Hippocampal formation (tissue), 2 donors: ENCODE measurements around the gene NIPA2.
"Not testable (repeated sequence)": the region's sequence is repeated elsewhere in the genome, so short reads cannot be mapped to it uniquely, and the experiment has no call there.

ENCODE experiments used
- DNase-seq, 2 donors: peaks; one replicate each; lab custom pipeline; 2025; lab: John Stamatoyannopoulos, UW

Gene NIPA2

DNA sequence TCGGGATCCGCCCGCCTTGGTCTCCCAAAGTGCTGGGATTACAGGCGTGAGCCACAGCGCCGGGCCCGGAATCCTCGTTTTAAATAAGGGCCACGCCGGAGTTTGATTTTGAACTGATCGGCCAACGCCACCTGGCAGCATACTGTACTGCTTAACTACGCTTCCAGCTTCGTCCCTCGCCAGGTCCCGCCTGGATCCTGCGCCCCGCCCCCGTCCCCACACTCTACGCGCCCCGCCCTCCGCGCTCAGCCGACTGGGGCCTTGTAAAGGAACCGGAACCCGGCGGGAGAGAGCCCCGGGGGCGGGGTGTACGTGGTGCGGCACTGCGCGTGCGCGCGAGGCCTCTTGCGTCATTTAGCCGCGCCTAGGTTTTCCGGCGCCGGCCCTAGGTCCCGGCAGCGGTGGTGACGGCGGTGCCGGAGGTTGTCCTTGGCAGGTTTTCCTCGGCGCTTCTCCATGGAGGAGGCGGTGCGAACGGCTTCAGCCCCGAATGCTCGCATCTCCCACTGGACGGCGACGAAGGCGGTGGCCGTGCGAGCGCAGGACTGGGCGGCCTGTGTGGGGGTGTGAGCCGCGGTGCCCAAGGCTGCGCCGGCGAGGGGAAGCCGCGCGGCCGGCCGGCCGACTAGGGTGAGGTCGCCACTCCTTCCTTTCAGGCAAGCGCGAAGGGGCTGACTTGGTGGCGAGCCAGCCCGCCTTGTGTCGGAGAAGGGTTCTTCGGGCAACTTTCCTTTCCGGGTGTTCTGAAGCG is at the start of gene NIPA2:
TSS of gene NIPA2 (plus strand) at position 375 of the 751 bp plus-strand sequence. CDS start 13,066 bp downstream, outside the sequence.
- peak; percentile 97 for DNase-seq

GRCh38 chr15:22794063-22794462 is 44.4 kb upstream of the NIPA2 start:
- DNase-seq, result no peak

DNA sequence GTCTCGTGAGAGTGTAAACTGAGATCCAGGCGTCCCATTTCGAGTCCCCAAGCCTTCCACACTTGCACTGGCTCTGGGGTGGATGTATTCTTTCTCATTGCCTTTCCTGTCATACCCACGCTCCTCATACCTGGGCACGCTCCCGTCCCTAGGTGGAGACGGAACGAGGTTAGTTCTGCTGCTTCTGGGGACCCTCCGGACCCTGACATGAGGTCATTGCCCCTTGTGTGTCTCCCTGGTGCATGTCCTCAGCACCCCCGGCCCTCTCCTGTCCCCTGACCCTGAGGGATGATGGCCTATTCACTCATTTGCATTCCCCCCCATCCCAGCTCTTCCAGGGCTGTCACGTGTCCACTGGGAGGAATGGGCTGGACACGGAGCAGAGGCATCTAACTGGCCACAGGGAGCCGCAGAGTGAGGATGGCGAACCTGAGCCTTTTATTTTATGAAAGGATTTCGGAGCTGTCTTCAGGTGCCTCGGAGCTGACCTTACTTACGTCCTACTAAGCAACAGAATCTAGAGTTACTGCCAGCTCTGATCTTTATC is 43.8 kb upstream of the NIPA2 start:
- DNase-seq, result no peak

- no peak for DNase-seq
These were observed 43.0 kb upstream of the NIPA2 start for GRCh38 chr15:22795206-22796063.

DNA sequence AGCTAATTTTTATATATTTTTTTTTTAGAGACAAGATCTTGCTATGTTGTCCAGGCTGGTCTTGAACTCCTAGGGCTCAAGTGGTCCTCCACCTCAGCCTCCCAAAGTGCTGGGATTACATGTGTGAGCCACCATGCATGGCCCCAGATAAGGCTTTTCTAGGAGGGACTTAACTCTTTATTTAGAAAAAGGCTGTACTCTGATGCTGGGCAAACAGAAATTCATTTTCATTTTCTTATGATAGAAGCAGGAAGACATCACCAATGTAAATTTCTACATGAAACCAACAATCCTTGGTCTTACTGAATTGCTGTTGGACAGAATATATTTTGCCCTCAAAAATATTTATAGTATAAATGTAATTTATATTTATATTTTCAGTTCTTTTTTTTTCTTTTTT is 42.4 kb upstream of the NIPA2 start:
- no peak for DNase-seq

DNA sequence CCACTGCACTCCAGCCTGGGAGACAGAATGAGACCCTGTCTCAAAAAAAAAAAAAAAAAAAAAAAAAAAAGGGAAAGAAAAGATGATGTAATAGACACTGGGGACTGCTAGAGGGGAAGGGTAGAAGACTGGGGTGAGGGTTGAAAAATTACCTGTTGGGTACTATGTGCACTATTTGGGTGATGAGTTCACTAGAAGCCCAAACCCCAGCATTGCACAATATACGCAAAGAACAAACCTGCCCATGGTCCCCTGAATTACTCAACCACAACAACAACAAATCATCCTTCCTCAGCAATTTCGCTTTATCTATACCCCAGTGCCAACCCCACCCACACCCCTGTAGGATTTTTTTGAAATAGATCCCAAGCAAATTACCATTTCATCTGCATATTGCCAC is 38.6 kb upstream of the NIPA2 start:
- DNase-seq, result no peak

GRCh38 chr15:22803006-22803405 is 35.5 kb upstream of the NIPA2 start:
- not testable (repeated sequence) for DNase-seq

- peak; percentile 23 to 77 for DNase-seq
These were observed 32.3 kb upstream of the NIPA2 start for GRCh38 chr15:22806156-22806555.

DNA sequence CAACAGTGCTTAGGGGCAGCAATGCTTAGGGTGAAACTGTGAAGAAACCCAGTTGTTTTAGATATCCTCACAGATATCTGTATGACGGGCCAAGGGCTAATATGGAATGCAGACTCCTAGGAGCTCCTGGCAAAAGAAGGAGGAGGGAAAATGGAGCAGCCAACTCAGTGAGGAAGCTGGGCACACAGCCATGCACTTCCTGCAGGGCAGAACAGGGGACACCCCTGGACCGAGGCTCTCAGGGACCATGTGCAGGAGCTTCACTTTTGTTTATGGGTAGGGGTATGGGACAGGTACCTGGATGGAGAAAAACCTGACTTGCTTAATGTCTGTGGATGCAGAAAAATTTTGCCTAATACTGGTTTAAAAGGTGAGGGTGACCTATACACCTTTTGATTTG is 31.8 kb upstream of the NIPA2 start:
- DNase-seq, result peak in 1 of 2 donors; percentile 18

GRCh38 chr15:22807831-22808230 is 30.6 kb upstream of the NIPA2 start:
- not testable (repeated sequence) for DNase-seq

DNA sequence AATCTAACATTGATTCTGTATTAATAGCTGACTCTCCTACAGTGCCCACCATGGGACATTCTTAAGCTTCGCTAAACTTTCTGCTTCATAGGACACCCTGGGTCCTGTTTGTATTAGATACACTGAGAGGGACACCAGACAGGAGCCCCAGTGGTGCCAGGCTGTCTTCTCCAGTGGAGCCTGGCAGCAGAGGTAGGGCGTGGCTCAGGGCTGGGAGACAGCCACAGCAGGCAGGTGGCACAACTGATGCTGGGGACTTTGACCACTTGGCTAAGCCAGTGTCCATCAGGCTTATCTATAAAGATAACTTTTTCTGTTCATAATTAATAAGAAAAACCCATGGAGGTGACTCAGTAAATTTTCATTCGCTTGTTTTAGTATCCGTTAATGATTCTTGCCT is 30.2 kb upstream of the NIPA2 start:
- DNase-seq, result no peak

DNA sequence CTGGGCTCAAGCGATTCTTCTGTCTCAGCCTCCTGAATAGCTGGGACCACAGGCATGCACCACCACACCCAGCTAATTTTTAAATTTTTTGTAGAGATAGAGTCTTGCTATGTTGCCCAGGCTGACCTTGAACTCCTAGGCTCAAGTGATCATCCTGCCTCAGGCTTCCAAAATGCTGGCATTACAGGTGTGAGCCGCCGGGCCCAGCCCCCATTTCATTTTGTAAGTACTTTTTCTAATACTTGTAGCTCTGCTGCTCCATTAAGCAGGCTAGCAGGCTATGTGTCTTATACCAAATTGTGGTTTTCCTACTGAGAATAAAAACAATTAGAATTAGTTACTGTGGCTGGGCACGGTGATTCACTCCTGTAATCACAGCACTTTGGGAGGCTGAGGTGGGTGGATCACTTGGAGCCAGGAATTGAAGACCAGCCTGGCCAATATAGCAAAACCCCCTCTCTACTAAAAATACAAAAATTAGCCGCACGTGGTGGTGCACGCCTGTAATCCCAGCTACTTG is 29.6 kb upstream of the NIPA2 start:
- DNase-seq, result no peak

- no peak for DNase-seq
These were observed 28.2 kb upstream of the NIPA2 start for GRCh38 chr15:22810033-22810852.

DNA sequence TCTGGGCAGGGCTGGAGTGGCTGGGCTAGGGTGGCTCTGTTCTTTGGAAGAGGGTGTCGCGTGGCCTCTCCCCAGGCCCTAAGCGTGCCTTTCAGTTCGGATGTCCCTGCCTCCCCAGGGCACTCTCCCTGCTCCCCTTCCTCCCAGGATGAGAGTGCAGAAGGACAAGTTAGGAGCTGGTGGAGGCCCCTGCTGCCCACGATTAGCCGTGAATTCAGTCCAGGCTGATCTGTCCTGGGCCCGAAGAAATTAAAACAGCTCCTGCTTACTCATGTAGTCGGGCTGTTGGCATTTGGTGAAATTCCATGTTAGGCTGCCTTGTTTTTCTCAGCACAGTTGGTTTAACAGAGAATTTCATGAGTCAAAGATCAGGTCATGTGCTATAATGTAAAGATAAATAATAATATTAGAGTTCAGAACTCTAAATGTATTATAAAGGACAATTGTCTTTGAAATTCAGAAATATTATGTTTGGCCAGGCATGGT is 27.6 kb upstream of the NIPA2 start:
- DNase-seq, result no peak

- DNase-seq, result peak; percentile 76 to 80
These were observed 26.8 kb upstream of the NIPA2 start for GRCh38 chr15:22811640-22812039.

DNA sequence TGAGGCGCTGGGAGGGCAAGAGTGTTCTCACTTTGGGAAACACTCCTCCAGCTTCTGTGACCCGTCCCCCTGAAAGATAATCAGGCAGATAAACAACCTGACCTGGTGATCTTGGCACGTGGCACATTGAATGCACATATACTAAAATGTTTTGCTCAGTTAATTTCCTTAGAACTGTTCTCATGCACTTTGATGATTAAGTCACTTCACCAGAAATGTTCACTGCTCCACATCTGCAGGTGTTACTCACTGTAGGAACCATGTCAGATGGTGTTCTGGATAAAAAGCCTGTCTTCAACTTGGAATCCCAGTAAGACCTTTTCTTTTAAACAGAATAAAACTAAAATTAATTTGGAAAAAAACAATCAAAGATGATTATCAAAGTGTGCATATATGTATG is 24.6 kb upstream of the NIPA2 start:
- DNase-seq, result no peak

DNA sequence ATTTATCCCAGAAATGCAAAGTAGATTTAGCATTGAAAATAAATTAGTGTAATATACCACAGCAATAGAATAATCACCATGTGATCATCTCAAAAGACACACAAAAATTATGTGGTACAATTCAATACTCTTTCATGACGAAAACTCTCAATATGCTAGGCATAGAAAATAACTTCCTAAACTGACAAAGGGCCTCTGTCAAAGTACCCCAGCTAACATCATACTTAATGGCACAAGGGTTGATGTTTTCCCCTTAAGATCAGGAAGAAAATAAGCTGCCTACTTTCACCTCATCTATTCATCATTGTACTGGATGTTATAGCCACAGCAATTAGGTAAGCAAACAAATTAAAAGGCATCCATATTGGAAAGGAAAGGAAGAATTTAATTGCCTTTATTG is 22.7 kb upstream of the NIPA2 start:
- DNase-seq, result no peak

- DNase-seq, result no peak
These were observed 18.8 kb upstream of the NIPA2 start for GRCh38 chr15:22819651-22820050.

- DNase-seq, result no peak
These were observed 14.9 kb upstream of the NIPA2 start for GRCh38 chr15:22823495-22824128.

- DNase-seq, result no peak
These were observed 11.3 kb upstream of the NIPA2 start for GRCh38 chr15:22827125-22827524.

DNA sequence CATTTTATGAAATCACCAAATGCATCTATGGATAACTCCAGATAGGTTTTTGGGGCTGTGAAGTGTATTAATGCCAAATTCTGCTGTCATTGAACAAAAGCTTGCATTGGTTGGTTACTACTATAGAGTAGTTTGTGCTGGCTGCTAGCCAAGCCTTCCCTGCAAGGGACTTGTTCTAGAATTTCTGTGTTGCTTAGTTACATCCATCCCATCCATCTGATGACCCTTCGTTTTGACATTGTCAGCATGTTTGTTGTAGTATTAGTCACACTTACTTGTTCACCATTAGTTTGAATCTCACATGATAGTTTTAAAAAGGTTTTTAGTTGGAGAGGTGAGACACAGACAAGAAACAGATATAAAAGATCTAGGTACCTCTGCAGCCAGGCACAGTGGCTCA is 7.0 kb upstream of the NIPA2 start:
- DNase-seq, result no peak
